HCT116 (cell line): Measurements from ENCODE around the gene DYRK2.

ENCODE experiments used
- EGR1 ChIP-seq: IDR thresholded peaks from 2 replicates; pipeline ENCODE4 v1.6.1; 2012; ENCODE audit warnings: low read depth
- POLR2A ChIP-seq: IDR thresholded peaks from 2 replicates; pipeline ENCODE4 v1.7.0; 2011; ENCODE audit warnings: borderline replicate concordance; ENCODE audit not compliant: insufficient read depth, insufficient read length; ENCODE audit errors: extremely low read depth

- TF ChIP-seq POLR2A (no peak), EGR1 (no peak)
Observed at GRCh38 chr12:67693894-67694293, 45.3 kb downstream of the DYRK2 start.
